GM12875 (cell line): ENCODE results near the gene COTL1.
"Not testable (repeated sequence)": the region's sequence is repeated elsewhere in the genome, so short reads cannot be mapped to it uniquely, and the experiment has no call there.

Experiments used
- H3K4me3 ChIP-seq: one replicate; pipeline ENCODE4 v1.5.1; 2011; ENCODE audit warnings: low read depth, low read length, control low read depth
- TF ChIP-seq, protein P1 (sequence below): IDR thresholded peaks from 2 replicates; pipeline ENCODE4 v1.5.1; 2011; ENCODE audit warnings: low read depth, mild to moderate bottlenecking, control low read depth, inconsistent platforms, low read length, moderate library complexity, borderline replicate concordance; ENCODE audit not compliant: insufficient read depth

The COTL1 gene

DNA sequence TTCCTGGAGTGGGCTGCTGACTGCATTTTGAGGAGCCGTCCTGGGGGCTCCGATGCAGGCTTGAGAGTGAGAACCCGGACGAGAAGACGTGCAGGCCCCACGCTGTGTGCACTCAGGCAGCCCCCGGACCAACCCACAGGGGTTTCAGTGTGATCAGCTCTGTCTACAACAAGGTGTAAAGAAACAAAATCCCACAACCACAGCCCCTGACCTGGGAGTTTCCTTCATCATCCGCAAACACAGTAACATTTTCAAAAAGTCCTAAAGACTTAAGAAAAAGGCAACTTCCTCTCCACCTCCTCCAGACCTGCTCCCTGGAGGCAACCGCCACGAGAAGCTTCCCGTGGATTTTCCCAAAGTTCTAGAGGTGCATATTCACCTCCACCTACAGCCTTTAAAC, 98.0 kb downstream of the COTL1 start:
- TF ChIP-seq, protein P1, sequence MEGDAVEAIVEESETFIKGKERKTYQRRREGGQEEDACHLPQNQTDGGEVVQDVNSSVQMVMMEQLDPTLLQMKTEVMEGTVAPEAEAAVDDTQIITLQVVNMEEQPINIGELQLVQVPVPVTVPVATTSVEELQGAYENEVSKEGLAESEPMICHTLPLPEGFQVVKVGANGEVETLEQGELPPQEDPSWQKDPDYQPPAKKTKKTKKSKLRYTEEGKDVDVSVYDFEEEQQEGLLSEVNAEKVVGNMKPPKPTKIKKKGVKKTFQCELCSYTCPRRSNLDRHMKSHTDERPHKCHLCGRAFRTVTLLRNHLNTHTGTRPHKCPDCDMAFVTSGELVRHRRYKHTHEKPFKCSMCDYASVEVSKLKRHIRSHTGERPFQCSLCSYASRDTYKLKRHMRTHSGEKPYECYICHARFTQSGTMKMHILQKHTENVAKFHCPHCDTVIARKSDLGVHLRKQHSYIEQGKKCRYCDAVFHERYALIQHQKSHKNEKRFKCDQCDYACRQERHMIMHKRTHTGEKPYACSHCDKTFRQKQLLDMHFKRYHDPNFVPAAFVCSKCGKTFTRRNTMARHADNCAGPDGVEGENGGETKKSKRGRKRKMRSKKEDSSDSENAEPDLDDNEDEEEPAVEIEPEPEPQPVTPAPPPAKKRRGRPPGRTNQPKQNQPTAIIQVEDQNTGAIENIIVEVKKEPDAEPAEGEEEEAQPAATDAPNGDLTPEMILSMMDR, result no peak
- H3K4me3 ChIP-seq, result no peak overlapping the region

DNA sequence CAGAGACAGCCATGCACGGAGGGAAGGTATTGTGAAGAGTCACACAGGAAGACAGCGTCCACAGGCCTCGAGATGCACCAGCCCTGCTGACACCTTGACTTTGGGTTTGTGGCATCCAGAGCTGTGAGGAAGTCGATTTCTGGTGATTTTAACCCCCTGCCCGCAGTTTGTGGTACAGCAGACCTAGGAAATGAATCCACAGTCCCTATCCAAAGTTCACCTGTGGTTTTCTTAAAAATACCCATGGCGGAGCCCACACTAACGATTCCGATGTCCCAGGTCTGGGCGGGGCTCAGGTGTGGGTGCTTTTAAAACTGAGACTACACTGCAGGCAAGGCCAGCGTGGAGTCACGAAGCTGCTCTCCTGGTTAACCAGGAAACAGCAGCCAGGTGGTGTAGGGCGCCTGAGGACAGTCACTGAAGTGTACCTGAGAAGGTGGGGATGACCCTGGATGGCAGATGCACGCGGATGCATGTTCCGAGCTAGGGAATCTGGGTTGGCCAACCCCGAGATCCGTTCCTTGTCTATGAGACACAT, 99.0 kb downstream of the COTL1 start:
- no peak overlapping the region for H3K4me3 ChIP-seq
- TF ChIP-seq, protein P1, result no peak

DNA sequence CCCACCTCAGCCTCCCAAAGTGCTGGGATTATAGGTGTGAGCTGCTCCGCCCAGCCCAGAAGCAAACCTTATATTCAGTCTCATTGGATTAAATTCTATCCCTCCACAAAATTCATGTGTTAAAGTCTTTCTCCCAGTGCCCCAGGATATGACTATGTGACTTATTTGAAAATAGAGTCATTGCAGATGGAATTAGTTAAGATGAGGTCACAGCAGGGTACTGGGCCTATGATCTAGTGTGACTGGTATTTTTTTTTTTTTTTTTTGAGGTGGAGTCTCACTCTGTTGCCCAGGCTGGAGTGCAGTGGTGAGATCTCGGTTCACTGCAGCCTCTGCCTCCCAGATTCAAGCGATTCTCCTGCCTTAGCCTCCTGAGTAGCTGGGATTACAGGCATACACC, 99.7 kb downstream of the COTL1 start:
- not testable (repeated sequence) for H3K4me3 ChIP-seq

DNA sequence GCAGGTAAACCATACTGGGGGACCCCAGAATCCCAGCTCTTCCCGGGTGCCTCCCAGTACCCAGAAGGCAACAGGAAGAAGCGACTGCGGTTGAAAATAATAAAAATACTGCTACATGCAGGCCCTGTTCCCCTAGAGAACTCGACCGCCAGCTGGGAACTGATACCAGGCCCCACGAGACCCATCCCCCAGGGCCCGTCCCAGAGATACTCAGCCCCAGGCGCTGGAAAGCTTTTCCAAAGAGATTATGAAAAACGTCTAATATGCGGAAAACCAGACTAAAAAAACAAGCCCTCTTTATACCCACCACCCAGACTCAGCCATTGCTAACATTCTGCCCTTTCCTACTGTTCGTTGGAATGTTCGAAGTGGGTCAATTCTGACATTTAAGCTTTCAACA, 100.5 kb downstream of the COTL1 start:
- TF ChIP-seq, protein P1, result no peak
- no peak overlapping the region for H3K4me3 ChIP-seq
